HCT116 (cell line): ENCODE results near the gene TAOK3. TPM values are rescaled to one million over a fixed set of nuclear protein-coding genes. Genes with fewer than 3 reads are reported as not detected.

Experiments
- ATAC-seq: fragments of 200-7000 bp; cut with Tn5 transposase; 2 replicates; pipeline ENCODE4 v1.9.1; 2020; ENCODE audit warnings: mild to moderate bottlenecking, moderate library complexity
- BruUV-seq: library from RNA; stranded (reverse); fragments of 400-500 nt; replicated peaks from 2 replicates; lab custom pipeline; 2021; lab: Mats Ljungman, UMichigan
- CTCF ChIA-PET: fragments of 300-600 bp; sonication (Branson Sonifier 250); formaldehyde crosslinking; loops from one replicate; lab custom pipeline; 2021; ENCODE audit warnings: antibody characterized with exemption; lab: Charles Lee
- POLR2A ChIA-PET: fragments of 300-600, 350-600 bp; sonication (Branson Sonifier 250); formaldehyde crosslinking; loops from one replicate; lab custom pipeline; 2021; ENCODE audit warnings: antibody characterized with exemption; lab: Charles Lee
- RAD21 ChIA-PET, 2 experiments: fragments of 300-600 bp; sonication (Branson Sonifier 250); formaldehyde crosslinking; loops; one replicate each; lab custom pipeline; 2023; ENCODE audit warnings: low total read pairs in 2 of 2; ENCODE audit not compliant: uncharacterized antibody in 2 of 2, unreplicated experiment in 2 of 2, low non-redundant PET in 1 of 2; lab: Charles Lee
- DNase-seq: peaks from one replicate; pipeline ENCODE4 v3.0.0-alpha.2; 2010; ENCODE audit warnings: low read depth, low spot score
- H2AFZ ChIP-seq: fragments of 200-600 bp; shearing (Covaris generic), sonication (generic); 2 replicates; pipeline ENCODE4 v1.6.1; 2017; ENCODE audit warnings: low read depth, mixed run types, mixed read lengths, antibody characterized with exemption, low read length; ENCODE audit not compliant: poor library complexity, severe bottlenecking
- H3K27ac ChIP-seq: 2 replicates; pipeline ENCODE4 v1.5.1; 2012; ENCODE audit warnings: low read depth, low read length
- H3K27me3 ChIP-seq: fragments of 200-600 bp; sonication (generic); 2 replicates; pipeline ENCODE4 v1.6.1; 2016; ENCODE audit warnings: mixed run types, low read length, mixed read lengths; ENCODE audit not compliant: insufficient read depth
- H3K36me3 ChIP-seq, 2 experiments: fragments of 200-500 bp in 1 of 2; fragments of 200-600 bp in 1 of 2; sonication (Bioruptor generic) in 1 of 2; sonication (generic) in 1 of 2; 2 replicates each; pipeline versions ENCODE4 v1.5.1 to v1.6.1; 2014 to 2016; ENCODE audit warnings: low read length in 2 of 2, inconsistent platforms in 1 of 2, mixed read lengths in 1 of 2, mixed run types in 1 of 2; ENCODE audit not compliant: insufficient read depth in 2 of 2, control insufficient read depth in 1 of 2
- H3K4me1 ChIP-seq, 2 experiments: fragments of 200-600 bp in 1 of 2; sonication (generic) in 1 of 2; 2 replicates each; pipeline versions ENCODE4 v1.5.1 to v1.6.1; 2012 to 2017; ENCODE audit warnings: low read length in 2 of 2, inconsistent platforms in 1 of 2, mild to moderate bottlenecking in 1 of 2, mixed read lengths in 1 of 2, mixed run types in 1 of 2, moderate library complexity in 1 of 2; ENCODE audit not compliant: insufficient read depth in 2 of 2, control insufficient read depth in 1 of 2
- H3K4me2 ChIP-seq: fragments of 200-600 bp; sonication (generic); 2 replicates; pipeline ENCODE4 v1.6.1; 2017; ENCODE audit warnings: mixed run types, low read length, mixed read lengths
- H3K4me3 ChIP-seq, 2 experiments: fragments of 200-600 bp in 1 of 2; sonication (generic) in 1 of 2; replicated peaks in 1 of 2; 2 replicates each; pipeline ENCODE4 v1.5.1; 2011 to 2016; ENCODE audit warnings: low read length in 2 of 2, control low read depth in 1 of 2, low read depth in 1 of 2, mild to moderate bottlenecking in 1 of 2, mixed read lengths in 1 of 2, mixed run types in 1 of 2
- H3K79me2 ChIP-seq: fragments of 200-600 bp; sonication (generic); 2 replicates; pipeline ENCODE4 v1.6.1; 2017; ENCODE audit warnings: mild to moderate bottlenecking, mixed run types, low read length, moderate library complexity, mixed read lengths; ENCODE audit not compliant: insufficient read depth
- H3K9ac ChIP-seq: fragments of 200-600 bp; sonication (generic); 2 replicates; pipeline ENCODE4 v1.6.1; 2016; ENCODE audit warnings: low read length, mixed read lengths
- H3K9me2 ChIP-seq: fragments of 200-600 bp; sonication (generic), shearing (Covaris generic); 2 replicates; pipeline ENCODE4 v1.6.1; 2017; ENCODE audit warnings: mixed run types, mild to moderate bottlenecking, moderate library complexity; ENCODE audit not compliant: insufficient read depth
- H3K9me3 ChIP-seq, 2 experiments: fragments of 200-500 bp in 1 of 2; fragments of 200-600 bp in 1 of 2; sonication (Bioruptor generic) in 1 of 2; sonication (generic) in 1 of 2; 2 replicates each; pipeline ENCODE4 v1.6.1; 2014 to 2017; ENCODE audit warnings: low read length in 2 of 2, mixed read lengths in 2 of 2, inconsistent platforms in 1 of 2, low read depth in 1 of 2, mild to moderate bottlenecking in 1 of 2, mixed run types in 1 of 2, moderate library complexity in 1 of 2; ENCODE audit not compliant: control insufficient read depth in 1 of 2, insufficient read depth in 1 of 2
- H4K20me1 ChIP-seq: fragments of 200-600 bp; sonication (generic), shearing (Covaris generic); 2 replicates; pipeline ENCODE4 v1.6.1; 2017; ENCODE audit warnings: mixed run types, mild to moderate bottlenecking, moderate library complexity; ENCODE audit not compliant: insufficient read depth
- CBX3 ChIP-seq: IDR thresholded peaks from 2 replicates; pipeline ENCODE4 v1.6.1; 2012; ENCODE audit warnings: low read depth
- CEBPB ChIP-seq: IDR thresholded peaks from 2 replicates; pipeline ENCODE4 v1.6.1; 2012; ENCODE audit warnings: low read depth
- EGR1 ChIP-seq: IDR thresholded peaks from 2 replicates; pipeline ENCODE4 v1.6.1; 2012; ENCODE audit warnings: low read depth
- ELF1 ChIP-seq: IDR thresholded peaks from 2 replicates; pipeline ENCODE4 v1.6.1; 2012; ENCODE audit warnings: low read depth, borderline replicate concordance
- EZH2phosphoT487 ChIP-seq: fragments of 200-600 bp; IDR thresholded peaks from 2 replicates; pipeline ENCODE4 v1.6.1; 2018; ENCODE audit warnings: antibody characterized with exemption, borderline replicate concordance
- JUND ChIP-seq: IDR thresholded peaks from 2 replicates; pipeline ENCODE4 v1.6.1; 2012
- MAX ChIP-seq: IDR thresholded peaks from 2 replicates; pipeline ENCODE4 v1.6.1; 2012
- POLR2A ChIP-seq: IDR thresholded peaks from 2 replicates; pipeline ENCODE4 v1.7.0; 2011; ENCODE audit warnings: borderline replicate concordance; ENCODE audit not compliant: insufficient read depth, insufficient read length; ENCODE audit errors: extremely low read depth
- POLR2AphosphoS5 ChIP-seq: IDR thresholded peaks from 2 replicates; pipeline ENCODE4 v1.6.1; 2011; ENCODE audit warnings: mild to moderate bottlenecking, low read depth, low read length, moderate library complexity
- SIN3A ChIP-seq: IDR thresholded peaks from 2 replicates; pipeline ENCODE4 v1.6.1; 2012; ENCODE audit warnings: low read depth
- SP1 ChIP-seq: IDR thresholded peaks from 2 replicates; pipeline ENCODE4 v1.6.1; 2012; ENCODE audit warnings: low read depth
- SRF ChIP-seq: IDR thresholded peaks from 2 replicates; pipeline ENCODE4 v1.6.1; 2012; ENCODE audit warnings: low read depth
- TCF7L2 ChIP-seq: IDR thresholded peaks from 2 replicates; pipeline ENCODE4 v1.7.0; 2011; ENCODE audit warnings: borderline replicate concordance, inconsistent platforms; ENCODE audit not compliant: insufficient read depth, insufficient read length; ENCODE audit errors: extremely low read depth
- YY1 ChIP-seq: IDR thresholded peaks from 2 replicates; pipeline ENCODE4 v1.6.1; 2011; ENCODE audit warnings: low read length, low read depth, moderate library complexity, mild to moderate bottlenecking; ENCODE audit not compliant: insufficient replicate concordance; ENCODE audit errors: extremely low read depth
- ZBTB33 ChIP-seq: IDR thresholded peaks from 2 replicates; pipeline ENCODE4 v1.6.1; 2011; ENCODE audit warnings: mild to moderate bottlenecking, low read length, moderate library complexity; ENCODE audit not compliant: insufficient replicate concordance; ENCODE audit errors: extremely low read depth
- ZNF274 ChIP-seq: fragments of 200-500 bp; sonication (Bioruptor generic); IDR thresholded peaks from 2 replicates; pipeline ENCODE4 v1.6.1; 2014; ENCODE audit warnings: mild to moderate bottlenecking, low read depth, low read length, inconsistent platforms
- intact Hi-C: fragments of 100-400 bp; cut with micrococcal nuclease; formaldehyde crosslinking; loops from 2 replicates; pipeline ENCODE4 v1.10.0; 2022
- total RNA-seq: library from RNA; stranded (reverse); gene quantifications from one replicate; pipeline ENCODE4 v1.2.1, GENCODE V29; 2021; ENCODE audit not compliant: unreplicated experiment
- TF ChIP-seq, protein P1 (sequence below), 3 experiments: fragments of 200-600 bp in 1 of 3; sonication (generic) in 1 of 3; IDR thresholded peaks in 2 of 3; conservative IDR thresholded peaks in 1 of 3; 2 replicates each; pipeline ENCODE4 v1.5.1; 2012 to 2017; ENCODE audit warnings: low read depth in 2 of 3, low read length in 2 of 3, antibody characterized with exemption in 1 of 3, borderline replicate concordance in 1 of 3, control low read depth in 1 of 3, mild to moderate bottlenecking in 1 of 3, mixed read lengths in 1 of 3, mixed run types in 1 of 3, moderate library complexity in 1 of 3; ENCODE audit not compliant: insufficient read depth in 1 of 3
- TF ChIP-seq, protein P2 (sequence below): IDR thresholded peaks from 2 replicates; pipeline ENCODE4 v1.6.1; 2012

Gene TAOK3
- total RNA-seq, 1 experiment from 2014 or later, result 10.5 TPM

DNA sequence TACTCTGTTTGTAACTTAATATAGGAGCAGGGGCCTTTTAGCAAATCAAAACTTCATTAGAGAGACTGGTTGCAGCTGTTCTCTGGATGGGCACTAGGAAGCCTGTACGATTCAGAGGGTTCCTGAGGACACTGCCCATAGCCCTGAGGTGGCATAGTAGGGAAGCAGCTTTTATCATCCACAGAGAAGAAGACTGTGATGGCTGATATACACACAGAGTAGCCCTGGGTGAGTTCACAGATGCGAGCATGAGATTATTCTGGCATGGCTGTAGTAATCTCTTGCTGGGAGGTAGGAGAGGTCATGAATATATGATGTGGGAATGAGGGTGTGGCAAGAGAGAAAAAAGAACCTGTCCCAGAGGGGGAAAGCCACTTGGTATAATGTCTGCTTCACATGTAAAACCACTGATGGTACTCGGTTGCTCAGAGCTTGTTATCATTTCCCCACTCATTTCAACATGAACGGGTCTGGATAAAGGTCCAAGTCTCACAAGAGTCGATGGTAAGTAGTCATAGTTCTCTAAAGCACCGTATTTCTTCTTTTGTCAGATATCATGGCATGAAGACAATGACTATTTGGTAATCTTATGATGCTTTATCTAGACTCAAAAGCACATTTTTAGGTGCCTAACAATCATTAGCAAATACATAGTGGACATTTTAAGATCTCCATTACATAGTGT, 184.8 kb downstream of the TAOK3 start:
- no peaks in the 10 kb centered on the region for H3K9me2 ChIP-seq
- no peaks in the 10 kb centered on the region for H3K9me3 ChIP-seq
- no peaks in the 10 kb centered on the region for H3K27me3 ChIP-seq
- ChIA-PET CTCF (interaction anchor here (1.4 kb wide), 1 partner anchor 188 kb away, joined by 4 read pairs; the partner anchor contains the start of gene SUDS3), POLR2A (no interaction called here), RAD21 (no interaction called here)
- no peak overlapping the region for H3K4me3 ChIP-seq
- H3K9ac ChIP-seq, result no peak overlapping the region
- intact Hi-C loops, result no loop called here
- H3K36me3 ChIP-seq, result no peaks in the 10 kb centered on the region
- H4K20me1 ChIP-seq, result no peaks in the 10 kb centered on the region
- DNase-seq, result no peak
- TF ChIP-seq POLR2AphosphoS5 (no peak), SIN3A (no peak), CBX3 (no peak), TCF7L2 (no peak), ELF1 (no peak), MAX (no peak), JUND (no peak), EGR1 (no peak), SP1 (no peak), SRF (no peak), POLR2A (no peak), EZH2phosphoT487 (no peak), ZNF274 (no peak), ZBTB33 (no peak), CEBPB (no peak), YY1 (no peak)
- TF ChIP-seq, protein P1, sequence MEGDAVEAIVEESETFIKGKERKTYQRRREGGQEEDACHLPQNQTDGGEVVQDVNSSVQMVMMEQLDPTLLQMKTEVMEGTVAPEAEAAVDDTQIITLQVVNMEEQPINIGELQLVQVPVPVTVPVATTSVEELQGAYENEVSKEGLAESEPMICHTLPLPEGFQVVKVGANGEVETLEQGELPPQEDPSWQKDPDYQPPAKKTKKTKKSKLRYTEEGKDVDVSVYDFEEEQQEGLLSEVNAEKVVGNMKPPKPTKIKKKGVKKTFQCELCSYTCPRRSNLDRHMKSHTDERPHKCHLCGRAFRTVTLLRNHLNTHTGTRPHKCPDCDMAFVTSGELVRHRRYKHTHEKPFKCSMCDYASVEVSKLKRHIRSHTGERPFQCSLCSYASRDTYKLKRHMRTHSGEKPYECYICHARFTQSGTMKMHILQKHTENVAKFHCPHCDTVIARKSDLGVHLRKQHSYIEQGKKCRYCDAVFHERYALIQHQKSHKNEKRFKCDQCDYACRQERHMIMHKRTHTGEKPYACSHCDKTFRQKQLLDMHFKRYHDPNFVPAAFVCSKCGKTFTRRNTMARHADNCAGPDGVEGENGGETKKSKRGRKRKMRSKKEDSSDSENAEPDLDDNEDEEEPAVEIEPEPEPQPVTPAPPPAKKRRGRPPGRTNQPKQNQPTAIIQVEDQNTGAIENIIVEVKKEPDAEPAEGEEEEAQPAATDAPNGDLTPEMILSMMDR (IDR thresholded peaks at IDR 0.05 in 2 of 3, conservative IDR thresholded peaks at IDR 0.05 in 1 of 3; ENCODE audit: borderline replicate concordance in 1 of 3, insufficient read depth in 1 of 3, low read depth in 2 of 3, low read length in 2 of 3), result no peak
- TF ChIP-seq, protein P2, sequence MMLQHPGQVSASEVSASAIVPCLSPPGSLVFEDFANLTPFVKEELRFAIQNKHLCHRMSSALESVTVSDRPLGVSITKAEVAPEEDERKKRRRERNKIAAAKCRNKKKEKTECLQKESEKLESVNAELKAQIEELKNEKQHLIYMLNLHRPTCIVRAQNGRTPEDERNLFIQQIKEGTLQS, result no peak
- H2AFZ ChIP-seq, result no peak overlapping the region
- ATAC-seq, result no peak
- no peaks in the 10 kb centered on the region for H3K4me1 ChIP-seq
- H3K27ac ChIP-seq, result no peak overlapping the region
- no peak overlapping the region for H3K4me2 ChIP-seq
- H3K79me2 ChIP-seq, result no peaks in the 10 kb centered on the region
- no TSS peak for BruUV-seq
